Measurements from ENCODE around the gene BEGAIN.

The BEGAIN gene

DNA sequence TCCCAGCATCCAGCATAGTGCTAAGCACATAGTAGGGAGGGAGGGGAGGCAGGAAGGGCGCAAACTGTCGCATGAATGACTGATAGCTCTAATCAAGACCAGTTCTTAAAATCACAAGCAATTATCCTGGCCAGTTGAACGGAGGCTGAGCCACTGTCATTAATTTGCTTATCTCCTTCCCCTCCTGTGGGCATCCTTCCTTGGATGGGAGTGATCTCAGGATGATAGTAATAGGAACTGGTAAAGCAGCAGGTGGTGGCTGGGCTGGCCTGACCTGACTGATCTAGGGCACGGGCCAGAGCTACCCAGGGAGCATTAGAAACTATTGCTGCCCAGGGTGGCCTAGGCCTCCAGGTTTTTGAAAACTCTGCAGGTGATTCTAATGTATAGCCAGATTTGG is 97.0 kb downstream of the BEGAIN start:
- DNase-seq (ENCODE audit: low read depth) = no peak
- no peak overlapping the region for H3K4me3 ChIP-seq (ENCODE audit: low read depth, low read length)
- TF ChIP-seq, protein P1, sequence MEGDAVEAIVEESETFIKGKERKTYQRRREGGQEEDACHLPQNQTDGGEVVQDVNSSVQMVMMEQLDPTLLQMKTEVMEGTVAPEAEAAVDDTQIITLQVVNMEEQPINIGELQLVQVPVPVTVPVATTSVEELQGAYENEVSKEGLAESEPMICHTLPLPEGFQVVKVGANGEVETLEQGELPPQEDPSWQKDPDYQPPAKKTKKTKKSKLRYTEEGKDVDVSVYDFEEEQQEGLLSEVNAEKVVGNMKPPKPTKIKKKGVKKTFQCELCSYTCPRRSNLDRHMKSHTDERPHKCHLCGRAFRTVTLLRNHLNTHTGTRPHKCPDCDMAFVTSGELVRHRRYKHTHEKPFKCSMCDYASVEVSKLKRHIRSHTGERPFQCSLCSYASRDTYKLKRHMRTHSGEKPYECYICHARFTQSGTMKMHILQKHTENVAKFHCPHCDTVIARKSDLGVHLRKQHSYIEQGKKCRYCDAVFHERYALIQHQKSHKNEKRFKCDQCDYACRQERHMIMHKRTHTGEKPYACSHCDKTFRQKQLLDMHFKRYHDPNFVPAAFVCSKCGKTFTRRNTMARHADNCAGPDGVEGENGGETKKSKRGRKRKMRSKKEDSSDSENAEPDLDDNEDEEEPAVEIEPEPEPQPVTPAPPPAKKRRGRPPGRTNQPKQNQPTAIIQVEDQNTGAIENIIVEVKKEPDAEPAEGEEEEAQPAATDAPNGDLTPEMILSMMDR (IDR thresholded peaks at IDR 0.05; ENCODE audit: low read depth, low read length, missing control alignments) = no peak

- H3K4me3 ChIP-seq (ENCODE audit: low read depth, low read length) = no peak overlapping the region
- no peak for DNase-seq (ENCODE audit: low read depth)
- TF ChIP-seq, protein P1 (IDR thresholded peaks at IDR 0.05; ENCODE audit: low read depth, low read length, missing control alignments) = no peak
Measured at GRCh38 chr14:100488057-100488456, 99.2 kb downstream of the BEGAIN start.

GRCh38 chr14:100487304-100487703 is 99.9 kb downstream of the BEGAIN start:
- TF ChIP-seq, protein P1 (IDR thresholded peaks at IDR 0.05; ENCODE audit: low read depth, low read length, missing control alignments) = no peak
- DNase-seq (ENCODE audit: low read depth) = no peak
- H3K4me3 ChIP-seq (ENCODE audit: low read depth, low read length) = no peak overlapping the region

Measured in GM12864 (cell line).